Breast epithelium (tissue), 4 donors: ENCODE data around the gene PLA2G3. TPM values are rescaled to one million over a fixed set of nuclear protein-coding genes. Genes with fewer than 3 reads are reported as not detected.

ENCODE experiments used
- DNase-seq, 2 donors: peaks; one replicate each; pipeline ENCODE4 v3.0.0-alpha.2; 2019; ENCODE audit warnings: low spot score in 2 of 2
- H3K27ac ChIP-seq, 2 donors: fragments of 200-600 bp; sonication (generic) in 1 of 2; one replicate each; pipeline ENCODE4 v1.5.1; 2016 to 2019; ENCODE audit warnings: mild to moderate bottlenecking in 1 of 2
- H3K27me3 ChIP-seq, 2 donors: fragments of 200-600 bp; sonication (generic) in 1 of 2; one replicate each; pipeline versions ENCODE4 v1.5.1 to v1.6.0; 2017 to 2019; ENCODE audit warnings: control low read depth in 1 of 2, mild to moderate bottlenecking in 1 of 2
- H3K36me3 ChIP-seq: fragments of 200-600 bp; one replicate; pipeline ENCODE4 v1.5.1; 2019
- H3K4me1 ChIP-seq, 2 donors: fragments of 200-600 bp; sonication (generic); one replicate each; pipeline ENCODE4 v1.5.1; 2016 to 2019; ENCODE audit warnings: control low read depth in 1 of 2
- H3K4me3 ChIP-seq, 3 donors: fragments of 200-600 bp; sonication (generic); 1 replicate in 2 of 3; 2 replicates in 1 of 3; pipeline ENCODE4 v1.5.1; 2016 to 2019; ENCODE audit warnings: mild to moderate bottlenecking in 3 of 3, moderate library complexity in 2 of 3
- H3K9me3 ChIP-seq, 2 donors: fragments of 200-600 bp; sonication (generic) in 1 of 2; one replicate each; pipeline ENCODE4 v1.5.1; 2016 to 2019; ENCODE audit warnings: control low read depth in 1 of 2
- CTCF ChIP-seq, 3 donors: fragments of 450-650 bp; IDR thresholded peaks; one replicate each; pipeline ENCODE4 v1.5.1; 2016 to 2017; ENCODE audit warnings: antibody characterized with exemption in 3 of 3, mild to moderate bottlenecking in 3 of 3, moderate library complexity in 3 of 3
- POLR2A ChIP-seq: fragments of 450-650 bp; IDR thresholded peaks from one replicate; pipeline ENCODE4 v1.6.1; 2016; ENCODE audit warnings: antibody characterized with exemption, mild to moderate bottlenecking, moderate library complexity
- POLR2AphosphoS5 ChIP-seq, 3 donors: sonication (generic); formaldehyde crosslinking; IDR thresholded peaks; one replicate each; pipeline ENCODE4 v1.6.1; 2017; ENCODE audit warnings: antibody characterized with exemption in 3 of 3
- intact Hi-C: fragments of 100-400 bp; cut with DNase I; formaldehyde crosslinking; loops from one replicate; pipeline ENCODE4 v1.15.1; 2023; ENCODE audit warnings: low total_unique reads
- total RNA-seq, 3 donors: library from RNA; depleted of rRNA; stranded (reverse); fragments of >200 nt; gene quantifications; one replicate each; pipeline ENCODE4 v1.1.0, GENCODE V29; 2016

PLA2G3 gene
- total RNA-seq, 3 donors from 2014 or later, result not detected

DNA sequence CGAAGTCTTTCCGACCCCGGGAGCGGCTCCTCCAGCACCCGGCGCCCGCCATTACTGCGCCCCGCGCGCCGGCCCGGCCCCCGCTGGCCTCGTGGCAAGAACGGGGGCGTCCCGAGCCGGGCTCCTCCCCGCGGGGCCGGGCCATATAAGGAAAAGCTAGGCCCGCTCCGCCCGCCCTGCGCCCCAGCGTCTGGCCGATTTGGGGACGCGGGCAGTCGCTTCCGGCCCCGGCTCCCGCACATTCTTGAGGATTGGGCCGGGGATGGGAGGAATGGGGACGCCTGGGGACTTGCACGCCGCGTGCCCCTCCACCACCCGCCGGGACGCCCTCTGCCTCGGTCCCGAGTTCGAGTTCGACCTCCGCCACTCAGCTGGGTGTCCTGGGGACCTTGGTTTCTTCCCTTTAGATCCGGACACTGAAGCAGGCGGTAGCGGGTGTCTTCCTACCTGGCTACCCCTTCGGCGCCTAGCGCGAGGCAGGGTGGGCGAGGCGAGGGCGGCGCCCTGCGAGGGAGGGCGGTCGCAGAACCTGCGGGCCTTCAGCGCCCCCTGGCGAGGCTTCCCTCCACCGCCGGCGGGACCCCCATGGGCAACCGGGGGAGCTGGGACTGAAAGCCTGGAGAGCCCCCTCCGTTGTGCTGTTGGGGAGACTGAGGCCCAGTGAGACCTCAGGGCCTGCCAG, 55.4 kb downstream of the PLA2G3 start:
- peak; percentile 58 to 74 (median 67) for TF ChIP-seq POLR2AphosphoS5 (IDR thresholded peaks at IDR 0.05)
- TF ChIP-seq CTCF (IDR thresholded peaks at IDR 0.05), result peak; percentile 67 to 87 (median 81)
- peak; percentile 26 for TF ChIP-seq POLR2A
- intact Hi-C loops, result loop anchor here (2.0 kb wide), 1 partner anchor 138 kb away; no protein-coding TSS in a partner anchor
- Histone ChIP-seq H3K9me3 (no peaks in the 10 kb centered on the region), H3K27me3 (no peaks in the 10 kb centered on the region), H3K27ac (peak overlapping the region; percentile 94 to 97), H3K4me1 (peaks cover 0 to 29% of the 10 kb centered on the region in 2 donors), H3K36me3 (peaks cover 4% of the 10 kb centered on the region), H3K4me3 (peak overlapping the region; percentile 58 to 85 (median 69))
- DNase-seq, result peak; percentile 90 to 91

Other genes starting within 250 kb of the PLA2G3 start
- gene MORC2, start 171.7 kb downstream of the PLA2G3 start, total RNA-seq, result 10 to 100 TPM; 12.8 to 22.9 (median 19.6) TPM
- gene TUG1, start 171.2 kb downstream of the PLA2G3 start, total RNA-seq, result 100 to 1,000 TPM in 1 of 3 donors, 10 to 100 TPM in 2; 59.7 to 116 (median 84.9) TPM
- 10 to 100 TPM; 13.9 to 54.1 (median 41.6) TPM for gene SMTN, start 59.2 kb downstream of the PLA2G3 start, total RNA-seq
- 100 to 1,000 TPM; 297 to 485 (median 411) TPM for gene SELENOM, start 32.9 kb downstream of the PLA2G3 start, total RNA-seq
- 10 to 100 TPM in 1 of 3 donors, 1 to 10 TPM in 1, not detected in 1; 7.5 to 15.2 TPM for gene INPP5J, start 17.5 kb downstream of the PLA2G3 start, total RNA-seq
- gene RNF185, start 19.7 kb upstream of the PLA2G3 start, total RNA-seq, result 10 to 100 TPM; 32.8 to 42.6 (median 38.3) TPM
- 100 to 1,000 TPM in 2 of 3 donors, 1 to 10 TPM in 1; 6.9 to 146 (median 135) TPM for gene LIMK2, start 71.8 kb upstream of the PLA2G3 start, total RNA-seq
- gene PIK3IP1, start 152.0 kb upstream of the PLA2G3 start, total RNA-seq, result 100 to 1,000 TPM in 1 of 3 donors, 10 to 100 TPM in 2; 43.3 to 109 (median 72.5) TPM
- 10 to 100 TPM; 15.4 to 49.6 (median 40.6) TPM for gene PATZ1, start 205.8 kb upstream of the PLA2G3 start, total RNA-seq